SK-N-DZ (cell line): ENCODE results near the gene ZBTB20.

ENCODE experiments used
- DNase-seq: peaks from one replicate; pipeline ENCODE4 v3.0.0-alpha.2; 2015; ENCODE audit warnings: low spot score
- small RNA-seq, 2 experiments: library from RNA; depleted of rRNA; stranded (forward); fragments of <200 nt; gene quantifications; one replicate each; pipeline ENCODE3, GENCODE V24; 2014

ZBTB20 gene

DNA sequence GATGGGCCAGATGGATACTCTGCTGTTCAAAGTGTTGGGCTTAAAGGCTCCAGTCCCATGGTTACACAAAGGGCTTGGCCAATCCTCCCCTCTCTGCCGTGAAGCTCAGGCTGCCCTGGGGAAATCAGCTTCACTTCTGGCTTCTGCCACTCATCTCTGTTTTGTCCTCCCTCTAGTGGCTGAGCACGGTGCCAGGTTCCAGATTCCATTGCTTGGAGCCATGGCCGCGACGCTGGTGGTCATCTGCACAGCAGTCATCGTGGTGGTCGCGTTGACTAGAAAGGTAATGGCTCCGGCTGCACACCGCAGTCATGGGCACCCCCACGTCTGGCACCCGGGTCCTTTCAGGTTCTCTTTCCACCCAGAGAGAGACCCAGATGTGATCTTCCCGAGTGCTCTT, 847.7 kb downstream of the ZBTB20 start:
- DNase-seq, result peak; percentile 37

DNA sequence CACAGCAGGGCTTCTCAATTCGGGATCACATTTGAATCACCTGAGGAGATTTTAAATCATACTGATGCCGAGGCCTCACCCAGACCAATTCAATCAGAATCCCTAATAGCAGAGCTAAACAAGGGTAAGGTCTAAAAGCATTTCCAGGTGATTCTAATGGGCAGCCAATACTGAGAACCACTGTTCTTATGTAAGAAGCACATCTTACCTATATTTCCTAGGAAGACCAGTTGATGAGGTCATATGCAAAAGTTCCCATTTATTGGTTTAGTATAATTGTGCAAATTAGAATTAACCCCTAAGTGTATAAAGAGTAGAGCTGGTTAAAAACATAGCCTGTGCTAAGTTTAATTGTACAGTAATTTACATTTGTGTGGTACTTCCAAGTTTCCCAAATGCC, 851.1 kb downstream of the ZBTB20 start:
- no peak for DNase-seq

DNA sequence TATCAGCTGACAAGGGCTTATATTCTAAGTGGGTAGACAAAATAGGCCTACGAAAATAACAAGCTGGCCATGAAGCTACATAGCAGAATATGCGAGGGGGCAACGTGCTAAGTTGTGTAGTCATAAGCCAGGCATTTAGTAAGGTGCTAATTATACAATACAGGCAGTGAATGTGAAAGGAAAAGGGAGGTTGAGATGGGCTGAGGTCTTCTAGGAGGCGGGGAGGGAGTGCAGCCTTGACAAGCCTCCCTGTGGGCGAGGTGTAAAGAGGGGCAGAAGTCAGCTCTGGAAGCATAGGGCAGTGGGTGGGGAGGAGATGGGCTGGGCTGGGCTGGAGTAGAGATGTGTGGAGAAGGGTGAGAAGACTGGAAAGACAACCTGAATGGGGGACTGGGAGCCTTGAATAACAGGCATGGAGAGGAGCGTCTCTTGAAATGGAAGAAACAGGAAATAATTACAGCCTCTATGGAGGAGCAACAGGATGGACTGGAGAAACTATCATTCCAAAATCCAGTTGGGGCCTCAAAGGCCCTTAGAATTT, 852.1 kb downstream of the ZBTB20 start:
- DNase-seq, result no peak

DNA sequence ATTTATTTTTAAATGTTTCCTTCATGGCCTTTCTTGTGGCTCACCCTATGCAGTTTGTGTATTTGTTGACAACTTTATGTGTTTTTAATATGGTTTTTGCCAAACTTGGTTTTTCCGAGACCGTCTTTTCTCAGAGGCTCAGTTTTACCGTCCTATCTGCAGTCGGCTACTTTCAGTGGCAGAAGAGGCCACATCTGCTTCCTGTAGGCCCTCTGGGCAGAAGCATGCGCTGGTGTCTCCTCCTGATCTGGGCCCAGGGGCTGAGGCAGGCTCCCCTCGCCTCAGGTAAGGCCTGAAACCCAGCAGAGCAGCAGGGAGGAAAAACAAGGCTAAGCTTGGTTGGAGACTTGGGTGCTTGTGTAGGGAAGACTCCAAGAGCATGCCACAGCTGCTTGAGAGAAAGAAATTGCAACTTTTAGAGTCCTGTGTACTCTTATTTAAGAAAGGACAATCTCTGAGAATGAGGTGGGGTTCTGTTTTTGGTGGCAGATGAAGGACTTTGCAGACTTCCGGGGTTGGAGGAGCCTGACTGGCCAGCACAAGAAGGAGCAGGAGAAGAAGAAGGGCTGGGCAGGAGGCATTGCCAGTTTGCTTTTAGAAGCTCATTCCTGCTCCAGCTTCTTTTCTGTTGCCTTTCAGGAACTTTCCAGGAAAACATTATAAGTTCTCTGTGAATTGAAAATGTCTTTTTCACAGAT, 853.1 kb downstream of the ZBTB20 start, which contains the start of gene TIGIT:
TIGIT (plus strand) TSS at position 191 of the 698 bp plus-strand sequence; CDS start at position 225, 34 bp downstream.
- no peak for DNase-seq

DNA sequence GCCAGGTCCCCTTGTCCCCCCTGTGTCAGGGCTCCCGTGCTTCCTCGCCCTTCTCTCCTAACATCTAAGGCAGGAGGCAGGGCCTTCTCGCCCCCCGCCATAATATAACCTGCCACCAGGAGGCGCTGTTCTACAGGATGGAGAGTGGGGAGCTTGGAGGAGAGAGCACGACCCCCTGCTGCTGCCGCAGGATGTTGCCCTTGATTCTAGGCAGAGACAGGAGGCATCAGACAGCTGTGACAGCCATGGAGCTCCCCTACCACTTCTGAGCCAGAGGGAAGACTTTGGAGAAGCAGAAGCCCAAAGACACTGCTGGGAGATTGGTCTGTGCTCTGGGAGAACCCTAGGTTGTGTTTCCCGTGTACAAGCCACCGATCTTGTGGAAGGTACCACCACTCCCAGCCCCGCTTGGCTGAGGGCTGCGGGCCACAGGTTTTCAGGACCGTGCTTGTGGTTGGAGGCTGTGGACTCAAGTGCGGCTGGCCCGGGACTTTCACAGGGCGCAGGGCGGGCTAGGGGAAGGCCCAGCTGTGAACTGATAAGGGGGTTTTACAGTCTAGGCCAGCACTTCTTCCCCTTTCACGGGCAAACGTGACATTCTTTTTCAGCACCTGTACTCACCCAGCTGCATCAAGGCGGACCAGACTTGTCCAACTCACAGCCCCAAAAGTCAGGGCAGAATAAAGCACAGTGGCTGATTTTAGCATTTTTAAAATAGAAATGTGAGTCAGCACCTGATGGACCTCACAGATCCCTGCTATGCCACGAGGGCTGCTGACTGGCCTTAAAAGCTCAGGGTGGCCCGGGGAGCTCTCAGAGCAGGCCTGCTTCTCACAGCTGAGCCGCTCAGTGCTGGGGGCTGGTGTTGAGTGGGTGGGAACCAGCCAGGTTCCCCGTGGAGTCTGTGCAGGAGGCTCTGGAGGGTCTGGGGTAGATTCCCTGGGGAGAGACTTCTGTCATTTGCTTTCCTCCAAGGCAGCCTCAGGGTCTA, 855.9 kb downstream of the ZBTB20 start:
- DNase-seq, result peak; percentile 80

DNA sequence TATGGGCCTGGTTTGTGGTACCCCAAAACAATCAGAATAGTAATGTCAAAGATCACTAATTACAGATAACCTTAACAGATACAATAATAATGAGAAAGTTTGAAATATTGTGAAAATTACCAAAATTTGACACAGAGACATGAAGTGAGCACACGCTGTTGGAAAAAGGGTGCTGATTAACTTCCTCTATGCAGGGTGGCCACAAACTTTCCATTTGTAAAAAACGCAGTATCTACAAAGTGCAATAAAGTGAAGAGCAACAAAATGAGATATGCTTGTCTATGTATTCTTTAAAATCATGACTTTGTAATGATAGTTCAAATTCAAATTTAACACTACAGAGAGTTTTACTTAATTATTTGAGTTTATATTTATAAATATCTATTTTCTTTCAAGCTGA, 860.8 kb downstream of the ZBTB20 start:
- no peak for DNase-seq

DNA sequence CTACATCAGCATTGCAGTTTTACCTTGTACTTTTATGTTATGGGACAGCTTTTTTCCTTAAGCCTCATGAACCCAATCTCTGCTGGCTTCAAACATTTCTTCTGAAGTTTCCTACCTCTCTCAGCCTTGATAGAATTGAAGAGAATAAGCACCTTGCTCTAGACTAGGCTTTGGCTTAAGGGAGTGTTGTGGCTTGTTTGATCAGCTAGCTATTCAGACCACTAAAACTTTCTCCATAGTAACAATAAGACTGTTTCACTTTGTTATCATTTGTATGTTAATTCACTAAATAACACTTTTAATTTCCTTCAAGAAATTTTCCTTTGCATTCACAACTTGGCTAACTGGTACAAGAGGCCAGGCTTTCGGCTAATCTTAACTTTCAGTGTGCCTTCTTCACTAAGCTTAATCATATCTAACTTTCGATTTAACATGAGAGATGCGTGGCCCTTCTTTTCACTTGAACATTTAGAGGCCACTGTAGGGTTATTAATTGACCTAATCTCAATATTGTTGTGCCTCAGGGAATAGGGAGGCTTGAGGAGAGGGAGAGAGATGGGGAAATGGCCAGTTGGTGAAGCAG, 861.3 kb downstream of the ZBTB20 start:
- DNase-seq, result no peak

DNA sequence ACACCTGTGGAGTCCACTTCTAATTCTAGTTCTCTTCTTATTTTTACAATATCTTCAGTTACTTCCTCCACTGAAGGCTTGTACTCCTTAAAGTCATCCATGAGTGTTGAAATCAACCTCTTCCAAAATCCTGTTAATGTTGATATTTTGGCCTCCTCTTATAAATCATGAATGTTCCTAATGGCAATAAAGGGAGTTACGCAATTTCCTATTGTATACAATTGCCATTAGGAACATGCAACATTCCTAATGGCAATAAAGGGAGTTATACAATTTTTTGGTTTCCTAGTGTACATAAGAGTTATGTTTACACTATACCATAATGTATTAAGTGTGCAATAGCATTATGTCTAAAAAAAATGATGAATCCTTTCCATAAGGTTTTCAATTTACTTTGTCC, 862.4 kb downstream of the ZBTB20 start:
- no peak for DNase-seq

Small RNAs within 50 kb of the gene (small RNA-seq; reads per million reads assigned to genes)
- gene MIR4796, result 0 reads per million in 2 experiments
